Activated CD8-positive, alpha-beta T cell treated with anti-CD3 and anti-CD28 coated beads for 36 hours (primary cell): Measurements from ENCODE around the gene GSDME. TPM values are rescaled to one million over a fixed set of nuclear protein-coding genes. Genes with fewer than 3 reads are reported as not detected.

Experiments
- ATAC-seq: fragments of 200-7000 bp; cut with Tn5 transposase; one replicate; pipeline ENCODE4 v1.10.0; 2021; ENCODE audit warnings: mild to moderate bottlenecking, moderate library complexity
- CTCF ChIA-PET: fragments of 350-600 bp; sonication (Branson Sonifier 250); formaldehyde crosslinking; loops from one replicate; lab custom pipeline; 2021; ENCODE audit warnings: antibody characterized with exemption; lab: Charles Lee
- POLR2A ChIA-PET: fragments of 350-600 bp; sonication (Branson Sonifier 250); formaldehyde crosslinking; loops from one replicate; lab custom pipeline; 2021; ENCODE audit warnings: antibody characterized with exemption; lab: Charles Lee
- DNase-seq: peaks from one replicate; pipeline ENCODE4 v3.0.0-alpha.2; 2020
- H3K27ac Mint-ChIP-seq: one replicate; pipeline ENCODE4 v1.8.0; 2021; ENCODE audit warnings: mild to moderate bottlenecking, mixed read lengths
- H3K27me3 Mint-ChIP-seq: one replicate; pipeline ENCODE4 v1.8.0; 2021; ENCODE audit warnings: mixed read lengths
- H3K36me3 Mint-ChIP-seq: one replicate; pipeline ENCODE4 v1.8.0; 2021; ENCODE audit warnings: low read depth, mixed read lengths
- H3K4me1 Mint-ChIP-seq: one replicate; pipeline ENCODE4 v1.8.0; 2021; ENCODE audit warnings: low read depth, mixed read lengths
- H3K4me3 Mint-ChIP-seq: one replicate; pipeline ENCODE4 v1.8.0; 2021; ENCODE audit warnings: mild to moderate bottlenecking, moderate library complexity, mixed read lengths
- H3K9me3 Mint-ChIP-seq: one replicate; pipeline ENCODE4 v1.8.0; 2021; ENCODE audit warnings: mixed read lengths
- intact Hi-C: fragments of 100-400 bp; cut with micrococcal nuclease; formaldehyde crosslinking; loops from one replicate; pipeline ENCODE4 v1.10.0; 2022
- total RNA-seq, 2 experiments: library from RNA; stranded (reverse); gene quantifications; one replicate each; pipeline ENCODE4 v1.2.3, GENCODE V29; 2021
- TF ChIP-seq, protein P1 (sequence below): fragments of 200-600 bp; IDR thresholded peaks from one replicate; pipeline ENCODE4 v1.8.0; 2022; ENCODE audit warnings: antibody characterized with exemption, mild to moderate bottlenecking

GSDME gene
- total RNA-seq, 2 experiments from 2014 or later: 5.2 to 6.1 TPM

DNA sequence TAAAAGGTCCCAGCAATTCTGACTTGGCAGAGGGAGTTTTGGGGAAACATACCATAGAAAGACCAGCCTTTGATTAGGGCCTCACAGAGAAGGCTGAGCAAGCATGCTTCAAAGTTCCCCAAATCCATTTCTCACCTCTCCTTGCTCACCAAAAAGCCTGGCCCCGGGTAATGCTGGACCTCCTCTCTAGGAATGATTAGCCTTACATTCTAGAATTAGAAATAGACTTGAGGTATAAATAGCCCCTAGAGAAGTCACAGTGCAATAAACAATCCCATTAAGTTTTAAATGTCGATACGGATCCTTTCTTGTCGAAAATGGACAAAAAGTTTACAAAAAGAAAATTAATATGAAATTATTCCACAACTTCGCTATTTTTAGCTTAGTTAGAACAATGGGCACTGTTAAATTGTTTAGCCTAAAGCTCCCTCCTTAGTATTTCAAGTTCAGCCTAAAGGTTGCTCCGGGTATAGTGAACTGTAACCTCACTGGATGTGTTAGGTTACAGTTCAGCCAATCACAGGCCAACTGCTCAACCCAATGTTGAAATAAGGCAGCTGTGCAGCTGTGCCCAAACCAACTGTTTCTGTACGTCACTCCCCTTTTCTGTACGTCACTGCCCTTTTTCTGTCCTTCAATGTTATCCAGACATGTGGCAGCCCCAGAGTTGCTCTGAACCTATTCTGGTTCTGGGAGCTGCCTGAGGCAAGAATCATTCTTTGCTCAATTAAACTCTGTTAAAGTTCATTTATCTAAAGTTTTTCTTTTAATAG lies 7.9 kb upstream of the GSDME start:
- DNase-seq: no peak
- CTCF ChIA-PET: interaction anchor here (0.7 to 1.9 kb wide), 5 partner anchors 9 to 333 kb away, joined by 3 to 11 read pairs (median 3); no protein-coding TSS in a partner anchor

DNA sequence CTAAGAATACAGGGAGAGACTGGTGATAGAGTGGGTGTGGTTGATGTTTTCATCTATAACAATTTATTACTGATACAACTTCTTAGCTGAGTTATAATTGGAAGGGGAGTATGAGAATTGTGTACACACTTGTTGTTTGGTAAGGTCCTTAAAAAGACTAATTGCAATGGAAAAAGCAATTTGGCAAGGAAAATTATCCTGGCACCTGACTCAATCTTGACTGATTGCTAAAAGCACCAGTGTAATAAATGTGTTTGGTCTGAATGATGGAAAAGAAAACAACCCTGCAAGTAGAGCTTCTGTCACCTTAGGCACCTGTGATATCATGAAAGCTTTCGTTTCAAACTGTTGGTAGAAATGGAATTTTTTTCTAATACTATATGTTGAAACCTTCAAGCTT lies 6.7 kb upstream of the GSDME start:
- TF ChIP-seq, protein P1, sequence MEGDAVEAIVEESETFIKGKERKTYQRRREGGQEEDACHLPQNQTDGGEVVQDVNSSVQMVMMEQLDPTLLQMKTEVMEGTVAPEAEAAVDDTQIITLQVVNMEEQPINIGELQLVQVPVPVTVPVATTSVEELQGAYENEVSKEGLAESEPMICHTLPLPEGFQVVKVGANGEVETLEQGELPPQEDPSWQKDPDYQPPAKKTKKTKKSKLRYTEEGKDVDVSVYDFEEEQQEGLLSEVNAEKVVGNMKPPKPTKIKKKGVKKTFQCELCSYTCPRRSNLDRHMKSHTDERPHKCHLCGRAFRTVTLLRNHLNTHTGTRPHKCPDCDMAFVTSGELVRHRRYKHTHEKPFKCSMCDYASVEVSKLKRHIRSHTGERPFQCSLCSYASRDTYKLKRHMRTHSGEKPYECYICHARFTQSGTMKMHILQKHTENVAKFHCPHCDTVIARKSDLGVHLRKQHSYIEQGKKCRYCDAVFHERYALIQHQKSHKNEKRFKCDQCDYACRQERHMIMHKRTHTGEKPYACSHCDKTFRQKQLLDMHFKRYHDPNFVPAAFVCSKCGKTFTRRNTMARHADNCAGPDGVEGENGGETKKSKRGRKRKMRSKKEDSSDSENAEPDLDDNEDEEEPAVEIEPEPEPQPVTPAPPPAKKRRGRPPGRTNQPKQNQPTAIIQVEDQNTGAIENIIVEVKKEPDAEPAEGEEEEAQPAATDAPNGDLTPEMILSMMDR: no peak
- intact Hi-C loops: no loop called here
- Mint-ChIP-seq H3K27ac (no peak overlapping the region), H3K4me3 (no peak overlapping the region), H3K9me3 (peaks cover 8% of the 10 kb centered on the region), H3K27me3 (peaks cover 46% of the 10 kb centered on the region), H3K4me1 (peaks cover 6% of the 10 kb centered on the region), H3K36me3 (no peaks in the 10 kb centered on the region)
- ATAC-seq: no peak
- CTCF ChIA-PET: interaction anchor here (0.7 to 1.9 kb wide), 4 partner anchors 48 to 334 kb away, joined by 3 to 11 read pairs (median 4); no protein-coding TSS in a partner anchor
- POLR2A ChIA-PET: no interaction called here
- no peak for DNase-seq

More for the DNA sequence above, 7.9 kb upstream of the GSDME start:
- no peaks in the 10 kb centered on the region for H3K36me3 Mint-ChIP-seq
- H3K4me1 Mint-ChIP-seq: peaks cover 6% of the 10 kb centered on the region
- peaks cover 8% of the 10 kb centered on the region for H3K9me3 Mint-ChIP-seq
- H3K4me3 Mint-ChIP-seq: no peak overlapping the region
- no peak overlapping the region for H3K27ac Mint-ChIP-seq
- TF ChIP-seq, protein P1: no peak
- no peak for ATAC-seq
- H3K27me3 Mint-ChIP-seq: peaks cover 37% of the 10 kb centered on the region
- POLR2A ChIA-PET: interaction anchor here (1.0 kb wide), 1 partner anchor 9 kb away, joined by 3 read pairs; no protein-coding TSS in a partner anchor
- intact Hi-C loops: no loop called here

DNA sequence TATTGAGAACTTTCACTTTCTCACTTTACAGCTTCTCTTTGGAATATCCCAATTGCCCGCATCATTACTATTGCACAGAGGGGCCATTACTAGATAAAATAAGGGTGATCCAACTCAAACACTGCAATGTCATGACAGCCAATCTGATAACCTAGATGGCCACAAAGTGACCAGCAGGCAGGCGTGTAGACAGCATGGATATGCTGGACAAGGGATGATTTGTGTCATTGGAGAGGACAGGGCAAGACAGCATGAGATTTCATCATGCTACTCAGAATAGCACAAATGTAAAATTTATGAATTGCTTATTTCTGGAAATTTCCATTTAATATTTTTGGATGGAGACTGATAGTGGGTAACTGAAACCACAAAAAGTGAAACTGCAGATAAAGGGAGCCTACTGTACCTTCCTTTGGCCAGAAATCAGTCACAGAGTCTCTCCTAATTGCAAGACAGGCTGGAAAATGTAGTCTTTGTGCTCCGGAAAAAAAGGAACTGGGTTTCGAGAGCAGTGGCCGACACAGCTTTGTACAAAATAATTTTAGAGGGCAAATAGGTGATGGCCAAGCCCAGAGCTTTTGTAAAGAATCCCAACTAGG lies 6.1 kb upstream of the GSDME start:
- Mint-ChIP-seq H3K27ac (no peak overlapping the region), H3K27me3 (peaks cover 51% of the 10 kb centered on the region), H3K36me3 (no peaks in the 10 kb centered on the region), H3K9me3 (peaks cover 8% of the 10 kb centered on the region), H3K4me3 (no peak overlapping the region), H3K4me1 (peaks cover 8% of the 10 kb centered on the region)
- no peak for ATAC-seq
- no peak for DNase-seq
- POLR2A ChIA-PET: no interaction called here
- CTCF ChIA-PET: interaction anchor here (1.2 kb wide), 1 partner anchor 49 kb away, joined by 4 read pairs; no protein-coding TSS in a partner anchor
- TF ChIP-seq, protein P1: no peak
- intact Hi-C loops: no loop called here

DNA sequence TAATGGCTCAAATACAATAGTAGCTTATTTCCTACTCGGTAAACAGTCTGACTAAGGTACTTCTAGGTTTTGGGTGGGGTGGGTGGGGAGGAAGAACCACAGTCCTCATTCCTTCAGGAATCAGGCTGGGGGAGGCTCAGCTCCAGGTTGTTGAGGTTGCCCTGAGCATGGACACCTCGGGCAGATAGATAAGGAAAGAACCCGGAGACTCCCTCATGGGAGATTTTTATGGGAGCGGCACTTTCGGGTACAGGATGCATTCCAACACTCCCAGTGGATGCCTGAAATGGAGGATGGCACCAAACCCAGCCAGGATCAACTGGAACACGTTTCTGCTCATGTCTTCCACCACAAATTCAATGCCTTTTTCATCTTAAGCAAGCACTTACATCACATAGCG lies 5.5 kb upstream of the GSDME start:
- Mint-ChIP-seq H3K4me3 (no peak overlapping the region), H3K36me3 (no peaks in the 10 kb centered on the region), H3K9me3 (peaks cover 8% of the 10 kb centered on the region), H3K27ac (no peak overlapping the region), H3K27me3 (peaks cover 54% of the 10 kb centered on the region), H3K4me1 (peaks cover 12% of the 10 kb centered on the region)
- POLR2A ChIA-PET: no interaction called here
- DNase-seq (no peak), ATAC-seq (no peak)
- intact Hi-C loops: no loop called here
- TF ChIP-seq, protein P1: no peak
- CTCF ChIA-PET: no interaction called here

DNA sequence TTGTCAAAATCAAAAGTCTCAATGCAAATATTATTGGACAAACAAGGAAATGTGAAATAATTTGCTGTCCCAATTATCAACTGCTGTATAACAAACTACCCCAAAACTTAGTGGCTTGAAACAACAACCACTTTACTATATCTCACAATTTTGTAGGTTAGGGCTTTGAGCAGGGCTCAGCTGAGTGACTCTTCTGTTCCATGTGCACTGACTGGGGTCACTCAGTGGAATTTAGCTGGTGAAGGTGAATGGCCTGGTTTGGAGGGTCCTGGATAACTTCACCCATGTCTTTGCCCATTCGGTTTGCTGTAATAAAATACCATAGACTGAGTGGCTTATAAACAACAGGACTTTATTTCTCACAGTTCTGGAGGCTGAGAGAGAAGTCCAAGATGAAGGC lies 3.7 kb upstream of the GSDME start:
- ChIA-PET POLR2A (no interaction called here), CTCF (interaction anchor here (0.9 kb wide), 1 partner anchor 337 kb away, joined by 3 read pairs; no protein-coding TSS in a partner anchor)
- TF ChIP-seq, protein P1: no peak
- DNase-seq: no peak
- H3K36me3 Mint-ChIP-seq: no peaks in the 10 kb centered on the region
- H3K27ac Mint-ChIP-seq: no peak overlapping the region
- peaks cover 8% of the 10 kb centered on the region for H3K9me3 Mint-ChIP-seq
- intact Hi-C loops: no loop called here
- ATAC-seq: no peak
- H3K4me1 Mint-ChIP-seq: peaks cover 21% of the 10 kb centered on the region
- H3K27me3 Mint-ChIP-seq: peaks cover 52% of the 10 kb centered on the region
- no peak overlapping the region for H3K4me3 Mint-ChIP-seq
